Right hindlimb (tissue), 1 donor: ENCODE measurements around the gene ATL2.
"Not testable (repeated sequence)": the region's sequence is repeated elsewhere in the genome, so short reads cannot be mapped to it uniquely, and the experiment has no call there.

ENCODE experiments used
- DNase-seq: peaks from one replicate; pipeline ENCODE4 v3.0.0-alpha.2; 2018

The ATL2 gene

GRCh38 chr2:38322224-38322914 lies 54.7 kb downstream of the ATL2 start:
- no peak for DNase-seq

GRCh38 chr2:38319240-38319639 lies 57.8 kb downstream of the ATL2 start:
- not testable (repeated sequence) for DNase-seq

- DNase-seq, result no peak
Measured at GRCh38 chr2:38317725-38318124, 59.3 kb downstream of the ATL2 start.

- DNase-seq, result no peak
Measured at GRCh38 chr2:38315707-38316333, 61.3 kb downstream of the ATL2 start.

- DNase-seq, result no peak
Measured at GRCh38 chr2:38308821-38309220, 68.3 kb downstream of the ATL2 start.

GRCh38 chr2:38301969-38302702 lies 74.9 kb downstream of the ATL2 start:
- no peak for DNase-seq

GRCh38 chr2:38301340-38301968 lies 75.6 kb downstream of the ATL2 start:
- DNase-seq, result no peak

GRCh38 chr2:38298539-38298938 lies 78.5 kb downstream of the ATL2 start:
- DNase-seq, result no peak

GRCh38 chr2:38296197-38296780 lies 80.8 kb downstream of the ATL2 start:
- no peak for DNase-seq

GRCh38 chr2:38294597-38294996 lies 82.5 kb downstream of the ATL2 start:
- DNase-seq, result no peak

- DNase-seq, result no peak
Measured at GRCh38 chr2:38293152-38293865, 83.8 kb downstream of the ATL2 start.

- DNase-seq, result no peak
Measured at GRCh38 chr2:38290332-38290731, 86.7 kb downstream of the ATL2 start.

- no peak for DNase-seq
Measured at GRCh38 chr2:38284971-38285370, 92.1 kb downstream of the ATL2 start.

- no peak for DNase-seq
Measured at GRCh38 chr2:38281095-38281742, 95.9 kb downstream of the ATL2 start.

- DNase-seq, result no peak
Measured at GRCh38 chr2:38279201-38279600, 97.9 kb downstream of the ATL2 start.

GRCh38 chr2:38278117-38278438 lies 99.0 kb downstream of the ATL2 start:
- not testable (repeated sequence) for DNase-seq

GRCh38 chr2:38277245-38278116 lies 99.6 kb downstream of the ATL2 start:
- no peak for DNase-seq

GRCh38 chr2:38274286-38275276 lies 102.5 kb downstream of the ATL2 start:
- no peak for DNase-seq

- no peak for DNase-seq
Measured at GRCh38 chr2:38271697-38272096, 105.4 kb downstream of the ATL2 start.

- no peak for DNase-seq
Measured at GRCh38 chr2:38269421-38269820, 107.7 kb downstream of the ATL2 start.
